HepG2 (cell line): Measurements from ENCODE around the gene INKA2. TPM values are rescaled to one million over a fixed set of nuclear protein-coding genes. Genes with fewer than 3 reads are reported as not detected.
"Not testable (repeated sequence)": the region's sequence is repeated elsewhere in the genome, so short reads cannot be mapped to it uniquely, and the experiment has no call there.

Experiments
- ATAC-seq: fragments of 200-7000 bp; cut with Tn5 transposase; 3 replicates; pipeline ENCODE4 v1.9.1; 2020; ENCODE audit warnings: mild to moderate bottlenecking, moderate library complexity
- BruUV-seq: library from RNA; stranded (reverse); fragments of 400-500 nt; replicated peaks from 2 replicates; lab custom pipeline; 2021; lab: Mats Ljungman, UMichigan
- CTCF ChIA-PET: fragments of 300-600 bp; formaldehyde crosslinking; extraction: SDS; loops from one replicate; lab custom pipeline; 2021; ENCODE audit warnings: low total read pairs, inconsistent platforms, low intra/inter-chr PET ratio; lab: Yijun Ruan, JAX
- POLR2A ChIA-PET: fragments of 350-600 bp; sonication (Branson Sonifier 250); formaldehyde crosslinking; loops from one replicate; lab custom pipeline; 2020; ENCODE audit warnings: antibody characterized with exemption, inconsistent platforms; lab: Yijun Ruan, JAX
- DNase-seq: peaks from one replicate; pipeline ENCODE4 v3.0.0-alpha.2; 2015; ENCODE audit warnings: low spot score
- FAIRE-seq: peaks from 3 replicates; lab custom pipeline; 2011; peaks lifted over from hg19 to GRCh38; lab: Jason Lieb, UNC
- H2AFZ ChIP-seq: one replicate; pipeline ENCODE4 v1.6.1; 2011; ENCODE audit warnings: low read length, inconsistent platforms
- H3K27ac ChIP-seq: fragments of 300-600 bp; 3 replicates; pipeline ENCODE4 v1.8.0; 2011; ENCODE audit warnings: mixed run types, mild to moderate bottlenecking, mixed read lengths, low read length, inconsistent platforms; ENCODE audit not compliant: insufficient read depth; ENCODE audit errors: extremely low read length
- H3K27me3 ChIP-seq, 2 experiments: fragments of 200-600 bp in 1 of 2; 2 replicates in 1 of 2; 3 replicates in 1 of 2; pipeline versions ENCODE4 v1.6.0 to v1.8.0; 2011; ENCODE audit warnings: low read length in 2 of 2, mild to moderate bottlenecking in 2 of 2, moderate library complexity in 2 of 2, inconsistent platforms in 1 of 2; ENCODE audit not compliant: insufficient read depth in 2 of 2, control insufficient read depth in 1 of 2
- H3K36me3 ChIP-seq, 2 experiments: fragments of 200-600 bp in 1 of 2; replicated peaks in 1 of 2; 2 replicates in 1 of 2; 3 replicates in 1 of 2; pipeline versions ENCODE4 v1.5.1 to v1.8.0; 2011; ENCODE audit warnings: low read length in 2 of 2, inconsistent platforms in 1 of 2; ENCODE audit not compliant: insufficient read depth in 2 of 2, control insufficient read depth in 1 of 2
- H3K4me1 ChIP-seq: 2 replicates; pipeline ENCODE4 v1.5.1; 2012; ENCODE audit warnings: low read length, inconsistent platforms; ENCODE audit not compliant: insufficient read depth
- H3K4me2 ChIP-seq: 2 replicates; pipeline ENCODE4 v1.6.0; 2011; ENCODE audit warnings: low read depth, low read length, inconsistent platforms
- H3K4me3 ChIP-seq, 3 experiments: fragments of 200-600 bp in 1 of 3; sonication (generic), shearing (Covaris generic) in 1 of 3; replicated peaks in 1 of 3; 2 replicates each; pipeline ENCODE4 v1.5.1; 2011 to 2016; ENCODE audit warnings: low read length in 3 of 3, inconsistent platforms in 2 of 3, low read depth in 2 of 3, mild to moderate bottlenecking in 2 of 3, control low read depth in 1 of 3, mixed read lengths in 1 of 3; ENCODE audit not compliant: insufficient read depth in 1 of 3
- H3K79me2 ChIP-seq: one replicate; pipeline ENCODE4 v1.6.1; 2011; ENCODE audit warnings: low read length, inconsistent platforms; ENCODE audit not compliant: insufficient read depth
- H3K9ac ChIP-seq: 2 replicates; pipeline ENCODE4 v1.6.0; 2011; ENCODE audit warnings: mild to moderate bottlenecking, low read depth, low read length, inconsistent platforms; ENCODE audit not compliant: insufficient read depth
- H3K9me3 ChIP-seq: 2 replicates; pipeline ENCODE4 v1.5.1; 2012; ENCODE audit warnings: mild to moderate bottlenecking, low read length
- H4K20me1 ChIP-seq: 2 replicates; pipeline ENCODE4 v1.6.0; 2011; ENCODE audit warnings: inconsistent platforms, mild to moderate bottlenecking, low read length, moderate library complexity; ENCODE audit not compliant: insufficient read depth
- EP300 ChIP-seq, 3 experiments: sonication (generic) in 1 of 3; formaldehyde crosslinking in 1 of 3; IDR thresholded peaks; 2 replicates each; pipeline versions ENCODE4 v1.5.1 to v1.6.1; 2011 to 2020; ENCODE audit warnings: low read depth in 2 of 3, low read length in 2 of 3, borderline replicate concordance in 1 of 3, improper control_type of control experiment in 1 of 3, mild to moderate bottlenecking in 1 of 3, missing genetic modification reagents in 1 of 3, moderate library complexity in 1 of 3
- FOXK1 ChIP-seq: sonication (generic); formaldehyde crosslinking; IDR thresholded peaks from 2 replicates; pipeline ENCODE4 v1.4.0; 2020; ENCODE audit warnings: low read depth, missing genetic modification reagents, borderline replicate concordance
- HMG20B ChIP-seq: conservative IDR thresholded peaks from 2 replicates; pipeline ENCODE4 v1.6.1; 2016; ENCODE audit warnings: missing genetic modification reagents, missing compliant biosample characterization
- MATR3 ChIP-seq: sonication (generic); formaldehyde crosslinking; IDR thresholded peaks from 2 replicates; pipeline ENCODE4 v1.4.0; 2020; ENCODE audit warnings: missing genetic modification reagents
- MEIS2 ChIP-seq: sonication (generic); formaldehyde crosslinking; IDR thresholded peaks from 2 replicates; pipeline ENCODE4 v1.9.0; 2021; ENCODE audit warnings: mild to moderate bottlenecking, missing genetic modification reagents
- MLX ChIP-seq: IDR thresholded peaks from 2 replicates; pipeline ENCODE4 v1.6.1; 2016
- PLRG1 ChIP-seq: fragments of 450-650 bp; conservative IDR thresholded peaks from 2 replicates; pipeline ENCODE4 v1.6.1; 2016
- SAP130 ChIP-seq: IDR thresholded peaks from 2 replicates; pipeline ENCODE4 v1.6.1; 2016; ENCODE audit warnings: low read depth
- TEAD3 ChIP-seq: optimal IDR thresholded peaks from 2 replicates; pipeline ENCODE3; 2016; ENCODE audit warnings: borderline replicate concordance
- YY1 ChIP-seq: IDR thresholded peaks from 2 replicates; pipeline ENCODE4 v1.6.1; 2011; ENCODE audit warnings: low read length, low read depth, moderate library complexity, mild to moderate bottlenecking; ENCODE audit not compliant: insufficient read depth, insufficient replicate concordance
- ZBTB42 ChIP-seq: sonication (generic); formaldehyde crosslinking; IDR thresholded peaks from 2 replicates; pipeline ENCODE4 v1.5.0; 2020; ENCODE audit warnings: mild to moderate bottlenecking, missing genetic modification reagents
- ZNF121 ChIP-seq: sonication (generic); formaldehyde crosslinking; IDR thresholded peaks from 2 replicates; pipeline ENCODE4 v1.5.0; 2020; ENCODE audit warnings: mild to moderate bottlenecking, missing genetic modification reagents
- ZNF747 ChIP-seq: sonication (generic); formaldehyde crosslinking; IDR thresholded peaks from 2 replicates; pipeline ENCODE4 v1.8.1; 2023; ENCODE audit warnings: missing genetic modification reagents, mild to moderate bottlenecking, borderline replicate concordance
- WGBS: methylation state at CpG from one replicate; pipeline ENCODE4 v1.1.6; 2017; ENCODE audit warnings: low lambda C conversion rate; 5-methylcytosine and 5-hydroxymethylcytosine counted together
- in situ Hi-C: cut with HindIII; loops from 2 replicates; pipeline ENCODE4 v1.10.0; 2017; ENCODE audit warnings: low pct_unique_long_range_greater_than_20kb; ENCODE audit not compliant: extremely low pct_ligation_motif_present
- intact Hi-C: fragments of 100-400 bp; cut with micrococcal nuclease; formaldehyde crosslinking; loops from one replicate; pipeline ENCODE4 v1.10.0; 2022; ENCODE audit not compliant: unreplicated experiment
- polyA plus RNA-seq, 8 experiments: library from polyadenylated mRNA; depleted of rRNA in 3 of 8; stranded (reverse) in 7 of 8; unstranded in 1 of 8; fragments of >200 nt; fragmentation: Illumina TruSeq in 4 of 8; extraction: Trizol in 4 of 8; gene quantifications; 2 replicates each; pipeline versions ENCODE4 v1.2.1 to v1.2.3, GENCODE V29; 2011 to 2016; ENCODE audit warnings: low read depth in 4 of 8, missing spikeins in 1 of 8, mixed read lengths in 1 of 8; ENCODE audit not compliant: insufficient read depth in 1 of 8
- total RNA-seq, 5 experiments: library from RNA; depleted of rRNA; stranded (reverse); fragments of >200 nt; fragmentation: Illumina TruSeq; extraction: Trizol; gene quantifications; 2 replicates each; pipeline ENCODE4 v1.2.3, GENCODE V29; 2016; ENCODE audit warnings: low read depth in 1 of 5

Gene INKA2
- total and polyA plus RNA-seq, 2 of the 13 experiments (the other 11 are each of a cell fraction or from before 2014, with no cell fraction given), result 2.6 to 4.6 TPM

- no peak for TF ChIP-seq MEIS2
- no peak for TF ChIP-seq YY1
- TF ChIP-seq SAP130 (CRISPR knock-in tag), result peak; percentile 49
- TF ChIP-seq EP300 (IDR thresholded peaks at IDR 0.05; ENCODE audit: low read depth in 2 of 2, low read length in 2 of 2), result no peak
- TF ChIP-seq EP300 (CRISPR knock-in tag; IDR thresholded peaks at IDR 0.05; ENCODE audit: borderline replicate concordance), result no peak
- TF ChIP-seq PLRG1, result no peak
- TF ChIP-seq TEAD3, result peak; percentile 51
- no peak for TF ChIP-seq HMG20B
- 0 out of 2 replicates have a peak, but pooled peaks have one; percentile 24 for TF ChIP-seq ZNF121 (CRISPR knock-in tag)
Measured at GRCh38 chr1:111743679-111744101, 4.5 kb upstream of the INKA2 start (continued).

DNA sequence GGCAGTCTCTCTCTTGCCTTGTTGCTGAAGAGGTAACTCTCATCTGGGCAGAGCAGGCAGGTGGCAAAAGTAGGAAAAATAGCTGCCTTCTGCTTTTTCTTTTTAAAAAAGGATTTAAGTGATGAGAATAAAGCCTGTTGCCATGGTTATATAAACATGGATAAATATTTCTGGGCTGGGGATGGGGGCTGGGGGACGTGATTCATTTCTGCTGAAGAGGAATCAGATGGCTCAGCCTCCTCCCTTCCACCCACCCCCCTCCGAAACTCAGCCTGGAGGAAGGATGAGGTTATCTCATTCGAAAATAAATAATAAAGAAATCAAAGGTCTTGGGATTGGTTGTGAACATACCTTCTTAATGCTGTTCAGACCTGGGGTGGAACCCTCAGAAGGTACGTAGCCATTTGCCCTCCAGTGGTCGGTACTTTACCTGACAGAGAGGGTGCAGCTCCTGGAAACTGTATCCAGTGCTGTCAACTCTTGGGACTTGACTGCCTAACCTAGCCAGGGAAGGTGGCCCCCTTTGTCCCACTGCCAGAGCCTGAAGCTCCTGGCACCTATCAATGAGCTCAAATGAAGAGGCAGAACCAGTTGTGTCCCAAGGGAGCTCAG lies 3.8 kb upstream of the INKA2 start:
- ChIA-PET POLR2A (no interaction called here), CTCF (interaction anchor here (1.2 kb wide), 1 partner anchor 28 kb away, joined by 3 read pairs; no protein-coding TSS in a partner anchor)
- Histone ChIP-seq H2AFZ (no peak overlapping the region), H3K36me3 (no peaks in the 10 kb centered on the region), H3K9me3 (no peaks in the 10 kb centered on the region), H3K9ac (no peak overlapping the region), H3K4me1 (peaks cover 44% of the 10 kb centered on the region), H3K79me2 (peaks cover under 1% of the 10 kb centered on the region), H4K20me1 (no peaks in the 10 kb centered on the region; the same call in 1 of the 2 replicates), H3K27ac (no peak overlapping the region), H3K4me2 (no peak overlapping the region; the same call in 1 of the 2 replicates), H3K4me3 (no peak overlapping the region), H3K27me3 (peaks cover 0 to 5% of the 10 kb centered on the region in 2 experiments; a peak in 1 of 5 replicates)
- in situ Hi-C loops, result no loop called here
- ATAC-seq (no peak), DNase-seq (no peak), FAIRE-seq (no peak)
- WGBS, result 56% methylated on average over 5 of the region's 5 CpGs
- intact Hi-C loops, result no loop called here
- no peak for TF ChIP-seq MATR3 (CRISPR knock-in tag)
- TF ChIP-seq ZBTB42, result no peak
- TF ChIP-seq MLX (CRISPR knock-in tag), result no peak
- no peak for TF ChIP-seq FOXK1 (CRISPR knock-in tag)
- TF ChIP-seq ZNF747, result no peak
- BruUV-seq, result no TSS peak

GRCh38 chr1:111742292-111742691 lies 3.1 kb upstream of the INKA2 start:
- DNase-seq, H3K9me3 ChIP-seq, H3K79me2 ChIP-seq, H3K27ac ChIP-seq, CTCF ChIA-PET, H3K4me2 ChIP-seq, H3K4me3 ChIP-seq, H3K9ac ChIP-seq, in situ Hi-C loops, BruUV-seq, H2AFZ ChIP-seq, H4K20me1 ChIP-seq, intact Hi-C loops, H3K36me3 ChIP-seq, FAIRE-seq, ATAC-seq, POLR2A ChIA-PET, H3K27me3 ChIP-seq: not testable (repeated sequence)
- H3K4me1 ChIP-seq, result peaks cover 49% of the 10 kb centered on the region
- WGBS, result 88% methylated on average over 14 of the region's 14 CpGs
